ENCODE results near the gene STARD7.

The STARD7 gene

GRCh38 chr2:96153291-96153713 is 55.3 kb downstream of the STARD7 start (continued):
- TF ChIP-seq CREB5 (CRISPR knock-in tag; IDR thresholded peaks at IDR 0.05; ENCODE audit: low read depth), result no peak
- no peak for TF ChIP-seq ARNTL (CRISPR knock-in tag; IDR thresholded peaks at IDR 0.05; ENCODE audit: borderline replicate concordance, low read depth)
- TF ChIP-seq ZNF565 (CRISPR knock-in tag; conservative IDR thresholded peaks at IDR 0.05; ENCODE audit: low read depth), result no peak
- TF ChIP-seq ISL1 (CRISPR knock-in tag; IDR thresholded peaks at IDR 0.05), result no peak
- no peak for TF ChIP-seq OSR1 (CRISPR knock-in tag; IDR thresholded peaks at IDR 0.05)
- no peak for TF ChIP-seq CSRNP3 (CRISPR knock-in tag; IDR thresholded peaks at IDR 0.05)

- ATAC-seq, result no peak
- TF ChIP-seq ZNF8 (CRISPR knock-in tag; IDR thresholded peaks at IDR 0.05) (no peak), ZNF565 (CRISPR knock-in tag; conservative IDR thresholded peaks at IDR 0.05; ENCODE audit: low read depth) (no peak), ARNTL (CRISPR knock-in tag; IDR thresholded peaks at IDR 0.05; ENCODE audit: borderline replicate concordance, low read depth) (no peak), CSRNP3 (CRISPR knock-in tag; IDR thresholded peaks at IDR 0.05) (no peak), SNAI2 (CRISPR knock-in tag; IDR thresholded peaks at IDR 0.05) (no peak), PPARA (CRISPR knock-in tag; IDR thresholded peaks at IDR 0.05; ENCODE audit: borderline replicate concordance) (no peak), OSR1 (CRISPR knock-in tag; IDR thresholded peaks at IDR 0.05) (no peak)
Observed at GRCh38 chr2:96152304-96153161, 56.1 kb downstream of the STARD7 start.

- no peak for ATAC-seq
- TF ChIP-seq BACH2 (CRISPR knock-in tag; IDR thresholded peaks at IDR 0.05; ENCODE audit: borderline replicate concordance) (no peak), RARB (CRISPR knock-in tag; IDR thresholded peaks at IDR 0.05) (no peak), TOX (CRISPR knock-in tag; IDR thresholded peaks at IDR 0.05; ENCODE audit: borderline replicate concordance) (no peak), ESRRG (CRISPR knock-in tag; IDR thresholded peaks at IDR 0.05) (no peak), TCF4 (CRISPR knock-in tag; IDR thresholded peaks at IDR 0.05; ENCODE audit: borderline replicate concordance) (no peak), CREB5 (CRISPR knock-in tag; IDR thresholded peaks at IDR 0.05; ENCODE audit: low read depth) (no peak), ZNF8 (CRISPR knock-in tag; IDR thresholded peaks at IDR 0.05) (no peak), ZFP3 (CRISPR knock-in tag; IDR thresholded peaks at IDR 0.05) (no peak), PPARA (CRISPR knock-in tag; IDR thresholded peaks at IDR 0.05; ENCODE audit: borderline replicate concordance) (no peak), TSHZ2 (CRISPR knock-in tag; IDR thresholded peaks at IDR 0.05) (no peak), OSR1 (CRISPR knock-in tag; IDR thresholded peaks at IDR 0.05) (no peak), ZNF565 (CRISPR knock-in tag; conservative IDR thresholded peaks at IDR 0.05; ENCODE audit: low read depth) (no peak)
Observed at GRCh38 chr2:96151595-96152303, 56.9 kb downstream of the STARD7 start.
